Upper lobe of right lung (tissue), 1 donor: ENCODE measurements around the gene TASOR. TPM values are rescaled to one million over a fixed set of nuclear protein-coding genes. Genes with fewer than 3 reads are reported as not detected.
"Not testable (repeated sequence)": the region's sequence is repeated elsewhere in the genome, so short reads cannot be mapped to it uniquely, and the experiment has no call there.

ENCODE experiments used
- ATAC-seq: fragments of 200-7000 bp; cut with Tn5 transposase; one replicate; pipeline ENCODE4 v1.9.1; 2020; ENCODE audit warnings: mild to moderate bottlenecking, moderate library complexity
- DNase-seq: peaks from one replicate; pipeline ENCODE4 v3.0.0-alpha.2; 2020
- H3K27ac ChIP-seq: fragments of 200-600 bp; one replicate; pipeline ENCODE4 v1.8.0; 2022
- H3K27me3 ChIP-seq: fragments of 200-600 bp; one replicate; pipeline ENCODE4 v1.8.0; 2022; ENCODE audit warnings: mild to moderate bottlenecking
- H3K36me3 ChIP-seq: fragments of 200-600 bp; one replicate; pipeline ENCODE4 v1.8.0; 2022
- H3K4me1 ChIP-seq: fragments of 200-600 bp; one replicate; pipeline ENCODE4 v1.8.0; 2022
- H3K4me3 ChIP-seq: fragments of 200-600 bp; one replicate; pipeline ENCODE4 v1.8.0; 2022; ENCODE audit warnings: mild to moderate bottlenecking
- H3K9me3 ChIP-seq: fragments of 200-600 bp; one replicate; pipeline ENCODE4 v1.8.0; 2022
- CTCF ChIP-seq: fragments of 200-600 bp; IDR thresholded peaks from one replicate; pipeline ENCODE4 v1.8.0; 2022; ENCODE audit warnings: antibody characterized with exemption
- intact Hi-C: fragments of 100-400 bp; cut with DNase I; formaldehyde crosslinking; loops from one replicate; pipeline ENCODE4 v1.11.0; 2022
- total RNA-seq: library from RNA; stranded (reverse); fragmentation: NEBNext Ultra II Directional; extraction: Animal tissue kit (Norgen Biotek cat#: 25700); gene quantifications from one replicate; pipeline ENCODE4 v1.2.1, GENCODE V29; 2021
- donor health status: DM: no; HTN: yes; CAD: no; lungs with severe emphysema.

TASOR gene
- total RNA-seq, 1 donor from 2014 or later, result 61.7 TPM

DNA sequence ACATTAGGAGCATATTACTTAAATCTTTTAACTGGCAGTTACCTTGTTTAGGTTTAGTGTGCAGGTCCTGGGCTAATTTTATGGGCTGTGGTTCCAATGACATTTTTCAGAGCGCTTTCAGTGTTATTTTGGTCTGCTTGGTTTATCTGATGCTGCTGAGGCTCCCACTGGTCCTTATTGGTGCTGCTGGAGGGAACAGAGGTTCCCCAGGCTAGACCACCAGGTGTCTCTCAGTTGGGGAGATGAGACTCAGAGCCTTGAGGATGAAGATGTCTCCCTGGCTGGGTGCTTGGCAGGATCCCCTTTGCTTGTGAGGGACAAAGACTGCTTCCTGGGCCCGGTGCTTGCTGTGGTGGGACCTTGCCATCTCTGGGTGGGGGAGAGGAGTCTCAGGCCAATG lies 28.3 kb upstream of the TASOR start:
- no peaks in the 10 kb centered on the region for H3K27me3 ChIP-seq
- H3K4me1 ChIP-seq, result no peaks in the 10 kb centered on the region
- no peak overlapping the region for H3K4me3 ChIP-seq
- ATAC-seq (no peak), DNase-seq (no peak)
- H3K36me3 ChIP-seq, result no peaks in the 10 kb centered on the region
- no peaks in the 10 kb centered on the region for H3K9me3 ChIP-seq
- intact Hi-C loops, result no loop called here
- no peak overlapping the region for H3K27ac ChIP-seq
- no peak for TF ChIP-seq CTCF

DNA sequence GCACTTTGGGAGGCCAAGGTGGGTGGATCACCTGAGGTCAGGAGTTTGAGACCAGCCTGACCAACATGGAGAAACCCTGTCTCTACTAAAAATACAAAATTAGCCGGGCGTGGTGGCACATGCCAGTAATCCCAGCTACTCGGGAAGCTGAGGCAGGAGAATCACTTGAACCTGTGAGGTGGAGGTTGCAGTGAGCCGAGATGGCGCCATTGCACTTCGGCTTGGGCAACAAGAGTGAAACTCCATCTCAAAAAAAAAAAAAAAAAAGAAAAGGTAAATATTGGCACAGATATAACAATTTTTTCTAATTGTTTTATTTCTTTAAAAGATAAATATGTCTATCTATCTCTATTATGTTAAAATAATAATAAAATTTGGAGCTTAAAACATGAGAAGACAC lies 24.3 kb upstream of the TASOR start:
- ATAC-seq, H3K36me3 ChIP-seq, H3K4me1 ChIP-seq, H3K4me3 ChIP-seq, intact Hi-C loops, DNase-seq, H3K9me3 ChIP-seq, H3K27me3 ChIP-seq, H3K27ac ChIP-seq: not testable (repeated sequence)
- peak; percentile 10 for TF ChIP-seq CTCF

DNA sequence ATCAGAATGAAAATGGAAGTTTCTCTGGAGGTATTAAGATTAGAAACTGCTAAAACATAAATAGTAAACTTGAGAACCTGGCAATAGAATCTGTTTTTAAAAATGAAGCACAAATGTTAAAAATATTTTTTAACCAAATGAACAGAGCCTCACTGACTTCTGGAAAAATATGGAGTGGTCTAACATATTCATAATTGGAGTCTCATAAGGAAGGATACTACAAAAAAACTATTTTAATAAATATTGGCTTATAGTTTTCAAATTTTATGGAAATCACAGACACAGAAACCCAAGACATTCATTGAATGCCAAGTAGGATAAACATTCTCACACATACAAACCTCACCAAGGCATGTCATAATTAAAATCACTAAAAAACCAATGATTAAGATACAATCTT lies 23.6 kb upstream of the TASOR start:
- Histone ChIP-seq H3K9me3 (no peaks in the 10 kb centered on the region), H3K27ac (no peak overlapping the region), H3K4me3 (no peak overlapping the region), H3K27me3 (no peaks in the 10 kb centered on the region), H3K36me3 (no peaks in the 10 kb centered on the region), H3K4me1 (no peaks in the 10 kb centered on the region)
- intact Hi-C loops, result no loop called here
- TF ChIP-seq CTCF, result no peak
- ATAC-seq, result no peak
- no peak for DNase-seq

DNA sequence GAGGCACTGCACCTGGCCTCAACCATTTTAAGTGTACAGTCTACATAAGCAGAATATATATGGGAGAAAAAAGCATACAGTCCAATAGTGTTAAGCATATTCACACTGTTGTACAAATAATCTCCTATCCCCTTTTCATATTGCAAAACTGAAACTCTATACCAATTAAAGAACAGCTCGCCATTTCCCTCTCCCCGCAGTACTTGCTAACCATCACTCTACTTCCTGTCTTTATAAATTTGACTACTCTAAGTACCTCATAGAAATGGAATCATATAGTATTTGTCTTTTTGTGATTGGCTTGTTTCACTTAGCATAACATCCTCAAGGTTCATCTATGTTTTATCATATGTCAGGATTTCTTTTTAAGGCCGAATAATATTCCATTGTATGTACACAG lies 21.6 kb upstream of the TASOR start:
- Histone ChIP-seq H3K9me3 (no peaks in the 10 kb centered on the region), H3K27ac (no peak overlapping the region), H3K27me3 (no peaks in the 10 kb centered on the region), H3K4me1 (no peaks in the 10 kb centered on the region), H3K4me3 (no peak overlapping the region), H3K36me3 (no peaks in the 10 kb centered on the region)
- DNase-seq, result no peak
- no peak for ATAC-seq
- intact Hi-C loops, result loop anchor here (5.0 kb wide), 2 partner anchors 98 to 283 kb away; partner anchors contain the start of gene ARHGEF3
- TF ChIP-seq CTCF, result no peak

GRCh38 chr3:56702490-56703315 lies 19.6 kb upstream of the TASOR start:
- H3K4me3 ChIP-seq, result no peak overlapping the region
- DNase-seq (no peak), ATAC-seq (peak; percentile 87)
- no peaks in the 10 kb centered on the region for H3K9me3 ChIP-seq
- no peaks in the 10 kb centered on the region for H3K27me3 ChIP-seq
- intact Hi-C loops, result loop anchor here (5.0 kb wide), 2 partner anchors 100 to 285 kb away; partner anchors contain the start of gene ARHGEF3
- no peaks in the 10 kb centered on the region for H3K36me3 ChIP-seq
- no peak overlapping the region for H3K27ac ChIP-seq
- peak; percentile 86 for TF ChIP-seq CTCF
- H3K4me1 ChIP-seq, result no peaks in the 10 kb centered on the region
